Neural cell (in vitro differentiated cells): Measurements from ENCODE around the gene NELFA. TPM values are rescaled to one million over a fixed set of nuclear protein-coding genes. Genes with fewer than 3 reads are reported as not detected.

Source experiments
- H2AFZ ChIP-seq: fragments of 200-600, 300-800 bp; sonication (generic), shearing (Covaris generic); 2 replicates; pipeline ENCODE4 v1.6.0; 2014; ENCODE audit warnings: low read depth, mild to moderate bottlenecking, antibody characterized with exemption, low read length, moderate library complexity
- H3F3A ChIP-seq: fragments of 200-600 bp; shearing (Covaris generic); 2 replicates; pipeline ENCODE4 v1.6.1; 2016; ENCODE audit warnings: mild to moderate bottlenecking, moderate library complexity, mixed read lengths, antibody characterized with exemption, low read length; ENCODE audit not compliant: insufficient read depth, poor library complexity, severe bottlenecking
- H3K27ac ChIP-seq: fragments of 200-600, 300-800 bp; sonication (generic), shearing (Covaris generic); 2 replicates; pipeline ENCODE4 v1.5.1; 2014; ENCODE audit warnings: mild to moderate bottlenecking, low read length, moderate library complexity
- H3K27me3 ChIP-seq: fragments of 300-800, 200-600 bp; sonication (generic), shearing (Covaris generic); 2 replicates; pipeline ENCODE4 v1.6.0; 2014; ENCODE audit warnings: mild to moderate bottlenecking, low read depth, low read length, moderate library complexity; ENCODE audit not compliant: insufficient read depth
- H3K36me3 ChIP-seq: fragments of 300-800, 200-600 bp; sonication (generic), shearing (Covaris generic); 2 replicates; pipeline ENCODE4 v1.5.1; 2014; ENCODE audit warnings: mild to moderate bottlenecking, antibody characterized with exemption, low read length, moderate library complexity; ENCODE audit not compliant: insufficient read depth
- H3K4me2 ChIP-seq: fragments of 300-800, 200-600 bp; sonication (generic), shearing (Covaris generic); 2 replicates; pipeline ENCODE4 v1.6.0; 2014; ENCODE audit warnings: mild to moderate bottlenecking, low read length
- H3K4me3 ChIP-seq: fragments of 300-800, 200-600 bp; sonication (generic), shearing (Covaris generic); 2 replicates; pipeline ENCODE4 v1.5.1; 2014; ENCODE audit warnings: mild to moderate bottlenecking, low read length, moderate library complexity
- H3K79me2 ChIP-seq: fragments of 200-600 bp; shearing (Covaris generic); replicated peaks from 2 replicates; pipeline ENCODE4 v1.6.0; 2014; ENCODE audit warnings: mild to moderate bottlenecking, low read length, moderate library complexity; ENCODE audit not compliant: insufficient read depth
- H3K9ac ChIP-seq: fragments of 300-800, 200-600 bp; sonication (generic), shearing (Covaris generic); 2 replicates; pipeline ENCODE4 v1.6.1; 2016; ENCODE audit warnings: mild to moderate bottlenecking, low read length, mixed read lengths
- H3K9me2 ChIP-seq: fragments of 200-600 bp; shearing (Covaris generic); 2 replicates; pipeline ENCODE4 v1.6.1; 2016; ENCODE audit warnings: mild to moderate bottlenecking, low read length, mixed read lengths; ENCODE audit not compliant: insufficient read depth
- H3K9me3 ChIP-seq: fragments of 200-600, 300-800 bp; sonication (generic), shearing (Covaris generic); 2 replicates; pipeline ENCODE4 v1.6.1; 2016; ENCODE audit warnings: mild to moderate bottlenecking, mixed run types, low read length, moderate library complexity, mixed read lengths
- H4K20me1 ChIP-seq: fragments of 200-600 bp; shearing (Covaris generic); 2 replicates; pipeline ENCODE4 v1.6.1; 2016; ENCODE audit warnings: mild to moderate bottlenecking, mixed run types; ENCODE audit not compliant: insufficient read depth
- EP300 ChIP-seq: fragments of 450-650 bp; conservative IDR thresholded peaks from 2 replicates; pipeline ENCODE4 v1.6.1; 2014; ENCODE audit warnings: antibody characterized with exemption, mild to moderate bottlenecking, moderate library complexity; ENCODE audit not compliant: poor library complexity, severe bottlenecking
- EZH2 ChIP-seq: fragments of 200-600, 300-800 bp; shearing (Covaris generic), sonication (generic); IDR thresholded peaks from 2 replicates; pipeline ENCODE4 v1.6.1; 2014; ENCODE audit warnings: antibody characterized with exemption, low read length, borderline replicate concordance, mild to moderate bottlenecking; ENCODE audit not compliant: insufficient read depth, poor library complexity, severe bottlenecking
- MXI1 ChIP-seq: fragments of 450-650 bp; conservative IDR thresholded peaks from 2 replicates; pipeline ENCODE4 v1.6.1; 2014; ENCODE audit warnings: antibody characterized with exemption, mild to moderate bottlenecking; ENCODE audit not compliant: poor library complexity, severe bottlenecking
- POLR2AphosphoS5 ChIP-seq: IDR thresholded peaks from 2 replicates; pipeline ENCODE4 v1.6.1; 2012
- RAD21 ChIP-seq: fragments of 450-650 bp; conservative IDR thresholded peaks from 2 replicates; pipeline ENCODE4 v1.6.1; 2014; ENCODE audit warnings: antibody characterized with exemption, mild to moderate bottlenecking, moderate library complexity
- SMC3 ChIP-seq: fragments of 450-650 bp; conservative IDR thresholded peaks from 2 replicates; pipeline ENCODE4 v1.6.1; 2014; ENCODE audit warnings: antibody characterized with exemption, mild to moderate bottlenecking, moderate library complexity; ENCODE audit not compliant: poor library complexity
- TAF1 ChIP-seq: IDR thresholded peaks from 2 replicates; pipeline ENCODE4 v1.6.1; 2012; ENCODE audit warnings: low read depth
- polyA plus RNA-seq: library from polyadenylated mRNA; depleted of rRNA; stranded (reverse); fragments of >200 nt; gene quantifications from 2 replicates; pipeline ENCODE4 v1.2.3, GENCODE V29; 2014
- TF ChIP-seq, protein P1 (sequence below): IDR thresholded peaks from 2 replicates; pipeline ENCODE4 v1.6.1; 2012; ENCODE audit warnings: borderline replicate concordance
- TF ChIP-seq, protein P2 (sequence below): fragments of 450-650 bp; IDR thresholded peaks from 2 replicates; pipeline ENCODE4 v1.5.1; 2014; ENCODE audit warnings: antibody characterized with exemption, mild to moderate bottlenecking, moderate library complexity; ENCODE audit not compliant: poor library complexity, severe bottlenecking

Gene NELFA
- polyA plus RNA-seq, 1 donor from 2014 or later = 40.5 TPM

DNA sequence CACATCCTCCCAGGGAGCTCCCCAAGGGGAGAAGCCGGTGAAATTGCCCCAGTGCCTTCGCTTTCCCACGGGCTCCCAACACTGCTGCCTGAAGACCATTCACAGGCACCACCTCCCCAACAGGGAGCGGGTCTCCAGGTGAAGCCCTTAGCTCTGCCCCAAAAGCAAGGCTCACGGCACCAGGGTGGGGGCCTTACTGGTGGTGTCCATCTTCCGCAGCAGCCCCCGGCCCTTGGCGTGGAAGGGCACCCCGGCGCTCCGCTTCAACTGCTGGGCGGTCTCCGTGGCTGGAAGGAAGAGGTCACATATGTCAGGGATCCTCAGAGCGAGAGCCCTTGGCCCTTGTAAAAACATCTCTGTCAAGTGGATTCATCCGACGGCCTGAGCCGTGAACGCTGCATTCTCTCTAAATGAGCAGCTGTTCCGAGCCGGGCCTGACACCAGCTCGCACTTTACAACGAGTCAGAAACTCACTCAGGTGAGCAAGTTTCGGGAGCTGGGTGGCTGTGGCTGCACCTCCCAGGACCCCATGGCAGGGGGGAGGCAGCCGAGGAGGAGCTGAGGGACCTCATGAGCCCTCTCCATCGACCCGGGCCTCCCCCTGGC, 20.9 kb downstream of the NELFA start:
- peaks cover 14% of the 10 kb centered on the region for H3K36me3 ChIP-seq
- no peaks in the 10 kb centered on the region for H3K79me2 ChIP-seq
- H3K27ac ChIP-seq = no peak overlapping the region
- TF ChIP-seq MXI1 (no peak), EP300 (no peak), POLR2AphosphoS5 (no peak)
- no peaks in the 10 kb centered on the region for H3F3A ChIP-seq
- H3K27me3 ChIP-seq = no peaks in the 10 kb centered on the region
- no peaks in the 10 kb centered on the region for H4K20me1 ChIP-seq
- H3K9me3 ChIP-seq = no peaks in the 10 kb centered on the region
- no peak overlapping the region for H3K4me2 ChIP-seq
- H3K9me2 ChIP-seq = no peaks in the 10 kb centered on the region
- no peak overlapping the region for H3K9ac ChIP-seq
- H3K4me3 ChIP-seq = no peak overlapping the region
- no peak overlapping the region for H2AFZ ChIP-seq

DNA sequence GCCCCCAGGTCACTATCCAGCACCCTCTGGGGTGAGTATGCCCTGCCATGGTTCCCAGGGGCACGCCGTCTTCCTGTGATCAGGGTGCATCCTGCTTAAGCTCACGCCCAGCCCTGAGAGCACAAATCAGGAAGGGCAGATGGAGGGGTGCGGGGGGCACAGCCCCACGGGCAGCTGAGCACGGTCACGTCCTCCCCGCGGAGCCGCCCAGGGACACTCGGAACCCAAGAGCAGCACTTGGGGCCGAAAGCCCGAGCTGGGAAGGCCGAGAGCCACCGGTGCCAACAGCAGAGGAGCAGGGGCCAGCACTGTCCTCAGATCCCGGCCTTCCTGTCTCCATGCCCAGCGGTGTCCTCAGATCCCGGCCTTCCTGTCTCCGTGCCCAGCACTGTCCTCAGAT, 21.5 kb downstream of the NELFA start:
- Histone ChIP-seq H3K79me2 (no peaks in the 10 kb centered on the region), H3K27ac (no peak overlapping the region), H3K9me2 (no peaks in the 10 kb centered on the region), H3K9ac (no peak overlapping the region), H3K4me2 (no peak overlapping the region), H3K4me3 (no peak overlapping the region), H3K9me3 (no peaks in the 10 kb centered on the region), H3F3A (no peaks in the 10 kb centered on the region), H3K27me3 (no peaks in the 10 kb centered on the region), H2AFZ (no peak overlapping the region), H3K36me3 (peaks cover 14% of the 10 kb centered on the region), H4K20me1 (no peaks in the 10 kb centered on the region)
- TF ChIP-seq, protein P1, sequence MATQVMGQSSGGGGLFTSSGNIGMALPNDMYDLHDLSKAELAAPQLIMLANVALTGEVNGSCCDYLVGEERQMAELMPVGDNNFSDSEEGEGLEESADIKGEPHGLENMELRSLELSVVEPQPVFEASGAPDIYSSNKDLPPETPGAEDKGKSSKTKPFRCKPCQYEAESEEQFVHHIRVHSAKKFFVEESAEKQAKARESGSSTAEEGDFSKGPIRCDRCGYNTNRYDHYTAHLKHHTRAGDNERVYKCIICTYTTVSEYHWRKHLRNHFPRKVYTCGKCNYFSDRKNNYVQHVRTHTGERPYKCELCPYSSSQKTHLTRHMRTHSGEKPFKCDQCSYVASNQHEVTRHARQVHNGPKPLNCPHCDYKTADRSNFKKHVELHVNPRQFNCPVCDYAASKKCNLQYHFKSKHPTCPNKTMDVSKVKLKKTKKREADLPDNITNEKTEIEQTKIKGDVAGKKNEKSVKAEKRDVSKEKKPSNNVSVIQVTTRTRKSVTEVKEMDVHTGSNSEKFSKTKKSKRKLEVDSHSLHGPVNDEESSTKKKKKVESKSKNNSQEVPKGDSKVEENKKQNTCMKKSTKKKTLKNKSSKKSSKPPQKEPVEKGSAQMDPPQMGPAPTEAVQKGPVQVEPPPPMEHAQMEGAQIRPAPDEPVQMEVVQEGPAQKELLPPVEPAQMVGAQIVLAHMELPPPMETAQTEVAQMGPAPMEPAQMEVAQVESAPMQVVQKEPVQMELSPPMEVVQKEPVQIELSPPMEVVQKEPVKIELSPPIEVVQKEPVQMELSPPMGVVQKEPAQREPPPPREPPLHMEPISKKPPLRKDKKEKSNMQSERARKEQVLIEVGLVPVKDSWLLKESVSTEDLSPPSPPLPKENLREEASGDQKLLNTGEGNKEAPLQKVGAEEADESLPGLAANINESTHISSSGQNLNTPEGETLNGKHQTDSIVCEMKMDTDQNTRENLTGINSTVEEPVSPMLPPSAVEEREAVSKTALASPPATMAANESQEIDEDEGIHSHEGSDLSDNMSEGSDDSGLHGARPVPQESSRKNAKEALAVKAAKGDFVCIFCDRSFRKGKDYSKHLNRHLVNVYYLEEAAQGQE = no peak
- TF ChIP-seq RAD21 = no peak
- no peak for TF ChIP-seq MXI1
- no peak for TF ChIP-seq SMC3
- TF ChIP-seq EZH2 = no peak
- no peak for TF ChIP-seq EP300
- no peak for TF ChIP-seq POLR2AphosphoS5
- TF ChIP-seq TAF1 = no peak
- TF ChIP-seq, protein P2, sequence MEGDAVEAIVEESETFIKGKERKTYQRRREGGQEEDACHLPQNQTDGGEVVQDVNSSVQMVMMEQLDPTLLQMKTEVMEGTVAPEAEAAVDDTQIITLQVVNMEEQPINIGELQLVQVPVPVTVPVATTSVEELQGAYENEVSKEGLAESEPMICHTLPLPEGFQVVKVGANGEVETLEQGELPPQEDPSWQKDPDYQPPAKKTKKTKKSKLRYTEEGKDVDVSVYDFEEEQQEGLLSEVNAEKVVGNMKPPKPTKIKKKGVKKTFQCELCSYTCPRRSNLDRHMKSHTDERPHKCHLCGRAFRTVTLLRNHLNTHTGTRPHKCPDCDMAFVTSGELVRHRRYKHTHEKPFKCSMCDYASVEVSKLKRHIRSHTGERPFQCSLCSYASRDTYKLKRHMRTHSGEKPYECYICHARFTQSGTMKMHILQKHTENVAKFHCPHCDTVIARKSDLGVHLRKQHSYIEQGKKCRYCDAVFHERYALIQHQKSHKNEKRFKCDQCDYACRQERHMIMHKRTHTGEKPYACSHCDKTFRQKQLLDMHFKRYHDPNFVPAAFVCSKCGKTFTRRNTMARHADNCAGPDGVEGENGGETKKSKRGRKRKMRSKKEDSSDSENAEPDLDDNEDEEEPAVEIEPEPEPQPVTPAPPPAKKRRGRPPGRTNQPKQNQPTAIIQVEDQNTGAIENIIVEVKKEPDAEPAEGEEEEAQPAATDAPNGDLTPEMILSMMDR = no peak
